H9 (cell line): ENCODE measurements around the gene HOXD8. TPM values are rescaled to one million over a fixed set of nuclear protein-coding genes. Genes with fewer than 3 reads are reported as not detected.

Experiments
- DNase-seq: peaks from one replicate; pipeline ENCODE4 v3.0.0-alpha.2; 2017
- H2AFZ ChIP-seq: one replicate; pipeline ENCODE4 v1.6.1; 2013; ENCODE audit warnings: mild to moderate bottlenecking, low read length, control low read depth, moderate library complexity
- H2AK5ac ChIP-seq: 2 replicates; pipeline ENCODE4 v1.6.1; 2013; ENCODE audit warnings: low read length, control low read depth, mixed read lengths; ENCODE audit not compliant: insufficient read length
- H2BK120ac ChIP-seq: one replicate; pipeline ENCODE4 v1.6.1; 2013; ENCODE audit warnings: low read depth, mild to moderate bottlenecking, low read length, control low read depth, inconsistent platforms; ENCODE audit not compliant: poor library complexity, severe bottlenecking
- H2BK12ac ChIP-seq: 2 replicates; pipeline ENCODE4 v1.6.1; 2013; ENCODE audit warnings: low read length, control low read depth, mixed read lengths, low read depth; ENCODE audit not compliant: insufficient read length
- H2BK15ac ChIP-seq: 2 replicates; pipeline ENCODE4 v1.6.1; 2013; ENCODE audit warnings: low read depth, low read length, control low read depth
- H2BK20ac ChIP-seq: one replicate; pipeline ENCODE4 v1.6.1; 2013; ENCODE audit warnings: low read depth, mild to moderate bottlenecking, low read length, control low read depth, inconsistent platforms; ENCODE audit not compliant: poor library complexity, severe bottlenecking
- H2BK5ac ChIP-seq: 2 replicates; pipeline ENCODE4 v1.6.1; 2013; ENCODE audit warnings: low read length, control low read depth, mixed read lengths; ENCODE audit not compliant: insufficient read length
- H3K14ac ChIP-seq: 2 replicates; pipeline ENCODE4 v1.6.1; 2013; ENCODE audit warnings: low read length, control low read depth; ENCODE audit not compliant: insufficient read depth
- H3K18ac ChIP-seq: 2 replicates; pipeline ENCODE4 v1.6.1; 2013; ENCODE audit warnings: low read depth, mild to moderate bottlenecking, mixed read lengths, low read length, control low read depth; ENCODE audit not compliant: insufficient read length
- H3K23ac ChIP-seq: 2 replicates; pipeline ENCODE4 v1.6.1; 2013; ENCODE audit warnings: low read length, control low read depth, mixed read lengths, low read depth; ENCODE audit not compliant: insufficient read length
- H3K23me2 ChIP-seq: 2 replicates; pipeline ENCODE4 v1.6.1; 2013; ENCODE audit warnings: low read depth, mild to moderate bottlenecking, mixed read lengths, low read length, control low read depth; ENCODE audit not compliant: insufficient read length, poor library complexity, severe bottlenecking
- H3K27ac ChIP-seq: 2 replicates; pipeline ENCODE4 v1.5.1; 2013; ENCODE audit warnings: low read length, control low read depth, mixed read lengths, low read depth; ENCODE audit not compliant: insufficient read length
- H3K27me3 ChIP-seq: 2 replicates; pipeline ENCODE4 v1.6.1; 2013; ENCODE audit warnings: low read length, control low read depth, inconsistent platforms; ENCODE audit not compliant: insufficient read depth
- H3K4ac ChIP-seq: 2 replicates; pipeline ENCODE4 v1.6.1; 2013; ENCODE audit warnings: low read depth, mild to moderate bottlenecking, control low read depth, inconsistent platforms, low read length, moderate library complexity
- H3K4me1 ChIP-seq: 2 replicates; pipeline ENCODE4 v1.6.1; 2013; ENCODE audit warnings: low read length, control low read depth, inconsistent platforms; ENCODE audit not compliant: insufficient read depth
- H3K4me2 ChIP-seq: 2 replicates; pipeline ENCODE4 v1.6.1; 2013; ENCODE audit warnings: low read length, control low read depth, mixed read lengths; ENCODE audit not compliant: insufficient read length, insufficient read depth
- H3K56ac ChIP-seq: 2 replicates; pipeline ENCODE4 v1.6.1; 2013; ENCODE audit warnings: low read depth, mild to moderate bottlenecking, mixed read lengths, low read length, control low read depth; ENCODE audit not compliant: insufficient read length
- H3K79me1 ChIP-seq: 2 replicates; pipeline ENCODE4 v1.6.1; 2013; ENCODE audit warnings: low read depth, mild to moderate bottlenecking, moderate library complexity, low read length, control low read depth, inconsistent platforms; ENCODE audit not compliant: insufficient read depth, poor library complexity, severe bottlenecking
- H3K79me2 ChIP-seq: 2 replicates; pipeline ENCODE4 v1.6.1; 2013; ENCODE audit warnings: low read length, control low read depth, inconsistent platforms; ENCODE audit not compliant: insufficient read depth
- H3K9ac ChIP-seq: 2 replicates; pipeline ENCODE4 v1.6.1; 2013; ENCODE audit warnings: low read length, control low read depth, mixed read lengths; ENCODE audit not compliant: insufficient read length; ENCODE audit errors: extremely low read depth
- H3K9me3 ChIP-seq: one replicate; pipeline ENCODE4 v1.6.1; 2013; ENCODE audit warnings: low read depth, low read length, inconsistent platforms; ENCODE audit not compliant: control insufficient read depth
- H3T11ph ChIP-seq: one replicate; pipeline ENCODE4 v1.6.1; 2013; ENCODE audit warnings: mild to moderate bottlenecking, low read length, control low read depth, inconsistent platforms
- H4K20me1 ChIP-seq: one replicate; pipeline ENCODE4 v1.6.1; 2013; ENCODE audit not compliant: control insufficient read depth, insufficient read length, insufficient read depth
- H4K5ac ChIP-seq: 2 replicates; pipeline ENCODE4 v1.6.1; 2013; ENCODE audit warnings: low read depth, mild to moderate bottlenecking, mixed read lengths, low read length, control low read depth; ENCODE audit not compliant: insufficient read length
- H4K8ac ChIP-seq: replicated peaks from 2 replicates; pipeline ENCODE4 v1.6.1; 2013; ENCODE audit warnings: low read length, control low read depth, mixed read lengths, low read depth; ENCODE audit not compliant: insufficient read length
- H4K91ac ChIP-seq: 2 replicates; pipeline ENCODE4 v1.6.1; 2013; ENCODE audit warnings: low read depth, mild to moderate bottlenecking, moderate library complexity, mixed read lengths, low read length, control low read depth; ENCODE audit not compliant: insufficient read length
- H3K27ac Mint-ChIP-seq, 3 experiments: 2 replicates in 2 of 3; 3 replicates in 1 of 3; pipeline ENCODE4 v1.8.0; 2020 to 2021; ENCODE audit warnings: mixed read lengths in 3 of 3, mild to moderate bottlenecking in 1 of 3, moderate library complexity in 1 of 3
- H3K27me3 Mint-ChIP-seq: 2 replicates; pipeline ENCODE4 v1.8.0; 2021; ENCODE audit warnings: low read depth, mild to moderate bottlenecking, moderate library complexity, mixed read lengths
- H3K36me3 Mint-ChIP-seq, 3 experiments: 2 replicates in 2 of 3; 3 replicates in 1 of 3; pipeline ENCODE4 v1.8.0; 2020 to 2021; ENCODE audit warnings: low read depth in 3 of 3, mixed read lengths in 3 of 3; ENCODE audit not compliant: insufficient read depth in 1 of 3
- H3K4me1 Mint-ChIP-seq, 2 experiments: 2 replicates each; pipeline ENCODE4 v1.8.0; 2020; ENCODE audit warnings: mixed read lengths in 2 of 2
- H3K4me3 Mint-ChIP-seq, 2 experiments: 2 replicates in 1 of 2; 3 replicates in 1 of 2; pipeline ENCODE4 v1.8.0; 2020 to 2021; ENCODE audit warnings: mild to moderate bottlenecking in 2 of 2, mixed read lengths in 2 of 2, moderate library complexity in 1 of 2
- H3K9me3 Mint-ChIP-seq, 2 experiments: 2 replicates in 1 of 2; 3 replicates in 1 of 2; pipeline ENCODE4 v1.8.0; 2020; ENCODE audit warnings: mild to moderate bottlenecking in 2 of 2, mixed read lengths in 2 of 2, moderate library complexity in 1 of 2
- CTCF ChIP-seq: fragments of 200-600 bp; sonication (generic); conservative IDR thresholded peaks from 3 replicates; pipeline ENCODE4 v1.8.0; 2021; ENCODE audit warnings: antibody characterized with exemption, mild to moderate bottlenecking
- WGBS: extraction: QIAGEN DNeasy Blood & Tissue Kit; methylation state at CpG from one replicate; pipeline ENCODE4 v1.1.7; 2013; ENCODE audit warnings: missing lambda C conversion rate, low lambda C conversion rate, mixed read lengths; ENCODE audit not compliant: insufficient read length; ENCODE audit errors: extremely low coverage; 5-methylcytosine and 5-hydroxymethylcytosine counted together
- total RNA-seq: library from RNA; stranded (reverse); gene quantifications from 2 replicates; pipeline ENCODE4 v1.2.1, GENCODE V29; 2021

Gene HOXD8
- total RNA-seq, 1 experiment from 2014 or later = not detected

GRCh38 chr2:176147210-176147799 is 17.8 kb downstream of the HOXD8 start:
- H3K23ac ChIP-seq = no peak overlapping the region
- no peaks in the 10 kb centered on the region for H3K79me1 ChIP-seq
- no peak overlapping the region for H2BK5ac ChIP-seq
- no peak overlapping the region for H4K91ac ChIP-seq
- Mint-ChIP-seq H3K27me3 (peaks cover 100% of the 10 kb centered on the region), H3K36me3 (no peaks in the 10 kb centered on the region; a peak in 1 of 7 replicates), H3K27ac (no peak overlapping the region), H3K4me1 (peaks cover 2 to 17% of the 10 kb centered on the region in 2 experiments; a peak in 3 of 4 replicates), H3K4me3 (no peak overlapping the region; a peak in 1 of 5 replicates), H3K9me3 (peaks cover 3 to 8% of the 10 kb centered on the region in 2 experiments; a peak in 3 of 5 replicates)
- H3K4me1 ChIP-seq = no peaks in the 10 kb centered on the region
- H2AK5ac ChIP-seq = no peak overlapping the region
- H3K23me2 ChIP-seq = no peaks in the 10 kb centered on the region
- no peak for TF ChIP-seq CTCF
- no peak overlapping the region for H3T11ph ChIP-seq
- H3K27ac ChIP-seq = no peak overlapping the region
- no peak overlapping the region for H2BK15ac ChIP-seq
- H3K14ac ChIP-seq = no peak overlapping the region
- no peak overlapping the region for H2BK12ac ChIP-seq
- H3K27me3 ChIP-seq = peaks cover 95% of the 10 kb centered on the region
- no peak overlapping the region for H3K9ac ChIP-seq
- H3K9me3 ChIP-seq = no peaks in the 10 kb centered on the region
- H3K79me2 ChIP-seq = no peaks in the 10 kb centered on the region
- H3K18ac ChIP-seq = no peak overlapping the region
- H4K8ac ChIP-seq = no peak overlapping the region
- H3K4me2 ChIP-seq = no peak overlapping the region
- no CpG with 5 or more reads among the region's 32 CpGs for WGBS
- H3K56ac ChIP-seq = no peak overlapping the region
- DNase-seq = no peak
- no peak overlapping the region for H2BK120ac ChIP-seq
- no peak overlapping the region for H2BK20ac ChIP-seq
- H3K4ac ChIP-seq = no peak overlapping the region
- H4K20me1 ChIP-seq = no peaks in the 10 kb centered on the region
- no peak overlapping the region for H4K5ac ChIP-seq
- H2AFZ ChIP-seq = no peak overlapping the region
